ENCODE results near the gene CCAR1.

GRCh38 chr10:68700197-68700596 lies 20.8 kb upstream of the CCAR1 start:
- TF ChIP-seq POLR2A (IDR thresholded peaks at IDR 0.05): no peak
- TF ChIP-seq CTCF (IDR thresholded peaks at IDR 0.05): no peak

Data from vagina (tissue), 2 donors.